Activated naive CD8-positive, alpha-beta T cell treated with anti-CD3 and anti-CD28 coated beads for 36 hours (primary cell): ENCODE data around the gene SIGLEC7. TPM values are rescaled to one million over a fixed set of nuclear protein-coding genes. Genes with fewer than 3 reads are reported as not detected.
A peak's percentile ranks its signal among the peaks of the same experiment; 100 is the strongest.
"Not testable (repeated sequence)": the region's sequence is repeated elsewhere in the genome, so short reads cannot be mapped to it uniquely, and the experiment has no call there.

Experiments used
- DNase-seq: peaks from one replicate; pipeline ENCODE4 v3.0.0; 2021
- H3K27ac Mint-ChIP-seq: one replicate; pipeline ENCODE4 v1.8.0; 2022; ENCODE audit warnings: mild to moderate bottlenecking, moderate library complexity, mixed read lengths
- H3K27me3 Mint-ChIP-seq: one replicate; pipeline ENCODE4 v1.8.0; 2022; ENCODE audit warnings: mild to moderate bottlenecking, mixed read lengths
- H3K36me3 Mint-ChIP-seq: one replicate; pipeline ENCODE4 v1.8.0; 2021; ENCODE audit warnings: mild to moderate bottlenecking, mixed read lengths
- H3K4me1 Mint-ChIP-seq: one replicate; pipeline ENCODE4 v1.8.0; 2021; ENCODE audit warnings: mixed read lengths
- H3K4me3 Mint-ChIP-seq: one replicate; pipeline ENCODE4 v1.8.0; 2022; ENCODE audit warnings: mild to moderate bottlenecking, moderate library complexity, mixed read lengths
- H3K9me3 Mint-ChIP-seq: one replicate; pipeline ENCODE4 v1.8.0; 2022; ENCODE audit warnings: mixed read lengths
- total RNA-seq, 2 experiments: library from RNA; stranded (reverse); gene quantifications; one replicate each; pipeline ENCODE4 v1.2.3, GENCODE V29; 2021

Gene SIGLEC7
- total RNA-seq, 2 experiments from 2014 or later: not detected

DNA sequence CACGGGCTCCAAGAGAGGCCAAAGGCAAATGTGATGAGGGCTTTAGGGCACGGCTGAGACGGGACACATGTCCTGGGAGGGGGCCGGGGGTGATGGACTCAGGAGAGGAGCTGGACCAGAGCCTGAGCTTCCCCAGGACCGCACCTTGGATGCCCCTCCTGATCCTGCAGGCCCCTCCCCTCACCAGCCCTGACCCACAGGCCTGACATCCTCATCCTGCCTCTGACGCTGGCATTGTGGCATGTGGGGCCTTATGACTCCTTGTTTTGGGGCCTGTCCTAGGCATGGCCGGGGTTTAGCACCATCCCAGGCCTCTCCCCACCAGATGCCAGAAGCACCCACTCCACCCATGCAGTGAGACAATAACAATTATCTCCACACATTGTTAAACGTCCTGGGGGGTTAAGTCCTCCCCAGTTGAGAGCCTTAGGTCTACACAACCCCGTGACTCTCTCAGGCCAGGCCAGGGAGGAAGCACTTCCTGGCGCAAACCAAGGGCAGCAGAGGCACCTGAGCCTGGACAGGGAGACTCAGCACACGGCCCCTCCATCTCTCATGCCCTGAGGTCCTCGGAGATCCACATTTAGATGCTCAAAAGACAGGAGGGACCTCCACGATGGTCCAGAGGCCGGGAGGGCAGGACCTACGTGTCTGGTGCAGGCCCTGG is 841 bp downstream of the SIGLEC7 start:
- not testable (repeated sequence) for H3K36me3 Mint-ChIP-seq, H3K27me3 Mint-ChIP-seq, H3K4me3 Mint-ChIP-seq, H3K9me3 Mint-ChIP-seq, DNase-seq, H3K4me1 Mint-ChIP-seq, H3K27ac Mint-ChIP-seq

DNA sequence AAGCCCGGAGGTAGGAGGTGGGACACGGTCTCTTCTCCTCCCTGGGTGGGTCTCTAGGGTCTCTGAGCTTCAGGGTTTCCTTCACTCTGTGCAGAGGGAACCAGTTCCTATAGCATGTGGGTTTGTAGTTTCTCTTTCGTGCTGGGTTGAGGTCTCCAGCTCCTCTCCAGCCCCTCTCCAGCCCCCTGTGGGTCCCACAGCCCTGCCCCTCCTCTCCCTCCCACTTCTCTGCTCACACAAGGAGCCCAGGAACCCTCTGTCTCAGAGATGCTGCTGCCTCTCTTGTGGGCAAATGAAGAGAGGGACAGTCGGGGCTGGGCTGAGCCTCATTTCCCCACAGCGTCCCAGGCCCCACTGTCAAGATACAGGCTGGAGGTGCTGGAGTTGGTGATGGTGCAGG is 1.4 kb downstream of the SIGLEC7 start:
- Mint-ChIP-seq H3K4me3 (no peak overlapping the region), H3K27ac (no peak overlapping the region), H3K9me3 (no peaks in the 10 kb centered on the region), H3K4me1 (peaks cover 2% of the 10 kb centered on the region), H3K36me3 (no peaks in the 10 kb centered on the region), H3K27me3 (no peaks in the 10 kb centered on the region)
- no peak for DNase-seq

DNA sequence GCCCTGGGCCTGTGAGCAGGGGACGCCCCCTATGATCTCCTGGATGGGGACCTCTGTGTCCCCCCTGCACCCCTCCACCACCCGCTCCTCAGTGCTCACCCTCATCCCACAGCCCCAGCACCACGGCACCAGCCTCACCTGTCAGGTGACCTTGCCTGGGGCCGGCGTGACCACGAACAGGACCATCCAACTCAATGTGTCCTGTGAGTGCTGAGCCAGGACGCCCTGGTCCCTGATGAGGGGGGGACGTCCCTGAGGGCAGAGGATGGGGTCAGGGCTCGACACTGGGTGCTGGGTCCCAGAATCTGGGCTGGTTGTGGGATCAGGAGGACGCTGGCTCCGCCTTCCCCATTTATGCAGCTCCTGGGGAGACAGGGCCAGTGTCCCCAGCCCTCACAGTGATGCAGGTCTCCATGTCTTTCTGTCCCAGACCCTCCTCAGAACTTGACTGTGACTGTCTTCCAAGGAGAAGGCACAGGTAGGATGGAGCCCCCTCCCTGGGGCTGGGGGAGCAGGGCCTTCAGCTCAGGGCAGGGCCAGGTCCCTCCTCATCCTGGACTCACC is 2.5 kb downstream of the SIGLEC7 start:
- no peak overlapping the region for H3K27ac Mint-ChIP-seq
- DNase-seq: no peak
- H3K36me3 Mint-ChIP-seq: no peaks in the 10 kb centered on the region
- no peaks in the 10 kb centered on the region for H3K27me3 Mint-ChIP-seq
- H3K4me1 Mint-ChIP-seq: peaks cover 2% of the 10 kb centered on the region
- no peaks in the 10 kb centered on the region for H3K9me3 Mint-ChIP-seq
- H3K4me3 Mint-ChIP-seq: no peak overlapping the region

DNA sequence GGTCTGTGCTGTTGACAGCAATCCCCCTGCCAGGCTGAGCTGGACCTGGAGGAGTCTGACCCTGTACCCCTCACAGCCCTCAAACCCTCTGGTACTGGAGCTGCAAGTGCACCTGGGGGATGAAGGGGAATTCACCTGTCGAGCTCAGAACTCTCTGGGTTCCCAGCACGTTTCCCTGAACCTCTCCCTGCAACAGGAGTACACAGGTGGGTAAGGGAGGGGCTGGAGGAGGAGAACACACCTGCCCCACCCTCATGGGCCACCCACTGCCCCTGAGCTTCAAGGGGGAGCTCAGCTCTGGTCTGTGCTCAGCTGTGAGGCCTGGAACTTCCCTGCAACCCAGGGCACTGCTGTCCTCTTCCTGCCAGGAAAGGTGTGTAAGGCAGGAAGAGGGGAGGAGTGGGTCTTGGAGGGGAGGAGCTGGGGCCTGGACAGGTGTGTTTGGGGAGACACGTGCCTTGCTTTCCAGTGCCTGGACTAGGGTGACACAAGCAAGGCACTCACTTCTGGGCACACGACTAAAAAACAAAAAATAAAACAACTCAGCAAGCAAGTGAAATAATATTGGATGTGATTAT is 3.9 kb downstream of the SIGLEC7 start:
- H3K36me3 Mint-ChIP-seq: no peaks in the 10 kb centered on the region
- no peaks in the 10 kb centered on the region for H3K27me3 Mint-ChIP-seq
- peaks cover 2% of the 10 kb centered on the region for H3K4me1 Mint-ChIP-seq
- no peak overlapping the region for H3K27ac Mint-ChIP-seq
- no peak overlapping the region for H3K4me3 Mint-ChIP-seq
- DNase-seq: no peak
- no peaks in the 10 kb centered on the region for H3K9me3 Mint-ChIP-seq

DNA sequence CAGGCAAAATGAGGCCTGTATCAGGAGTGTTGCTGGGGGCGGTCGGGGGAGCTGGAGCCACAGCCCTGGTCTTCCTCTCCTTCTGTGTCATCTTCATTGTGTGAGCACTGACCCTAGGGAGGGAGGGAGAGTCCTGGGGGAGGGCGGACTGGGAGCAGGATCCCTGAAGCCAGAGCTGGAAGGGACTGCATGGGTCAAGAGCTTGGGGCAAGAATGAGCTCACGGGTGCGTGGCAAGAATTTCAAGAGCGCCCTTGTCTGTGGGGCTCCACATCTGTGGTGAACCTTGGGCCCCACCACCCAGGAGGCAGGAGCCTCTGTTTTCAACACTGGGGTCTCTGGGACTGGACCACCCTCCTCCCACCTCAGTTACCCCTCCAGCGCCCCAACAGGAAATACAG is 4.7 kb downstream of the SIGLEC7 start:
- Mint-ChIP-seq H3K36me3 (no peaks in the 10 kb centered on the region), H3K4me1 (no peaks in the 10 kb centered on the region), H3K27me3 (no peaks in the 10 kb centered on the region), H3K4me3 (no peak overlapping the region), H3K9me3 (no peaks in the 10 kb centered on the region), H3K27ac (no peak overlapping the region)
- DNase-seq: no peak

DNA sequence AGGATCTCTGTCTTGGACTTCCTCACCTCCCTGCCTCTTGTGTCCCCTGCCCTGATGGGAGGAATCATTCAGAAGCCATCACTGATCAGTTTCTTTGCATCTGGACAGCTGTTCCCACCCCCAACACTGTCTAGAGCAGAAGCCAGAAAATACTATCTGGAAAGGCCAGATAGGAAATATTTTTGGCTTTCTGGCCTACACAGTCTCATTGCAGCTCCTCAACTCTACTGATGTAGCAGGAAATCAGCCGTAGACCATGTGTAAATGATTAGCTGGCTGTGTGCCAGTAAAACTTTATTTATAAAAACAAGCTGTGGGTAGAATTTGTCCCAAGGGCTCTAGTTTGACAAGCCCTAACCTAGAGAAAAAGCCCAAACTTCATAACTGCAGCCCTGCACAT is 5.6 kb downstream of the SIGLEC7 start:
- H3K27me3 Mint-ChIP-seq: no peaks in the 10 kb centered on the region
- DNase-seq: no peak
- H3K4me3 Mint-ChIP-seq: no peak overlapping the region
- H3K9me3 Mint-ChIP-seq: no peaks in the 10 kb centered on the region
- no peak overlapping the region for H3K27ac Mint-ChIP-seq
- H3K4me1 Mint-ChIP-seq: no peaks in the 10 kb centered on the region
- no peaks in the 10 kb centered on the region for H3K36me3 Mint-ChIP-seq

DNA sequence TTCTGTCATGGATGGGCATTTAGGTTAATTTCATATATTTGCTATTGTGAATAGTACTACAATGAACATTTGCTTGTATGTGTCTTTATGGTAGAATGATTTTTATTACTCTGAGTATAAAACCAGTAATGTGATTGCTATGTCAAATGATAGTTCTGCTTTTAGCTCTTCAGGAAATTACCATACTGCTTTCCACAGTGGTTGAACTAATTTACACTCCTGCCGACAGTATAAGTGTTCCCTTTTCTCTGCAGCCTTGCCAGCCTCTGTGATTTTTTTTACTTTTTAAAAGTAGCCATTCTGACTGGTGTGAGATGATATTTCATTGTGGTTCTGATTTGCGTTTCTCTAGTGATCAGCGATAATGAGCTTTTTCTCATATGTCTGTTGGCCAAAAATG is 6.5 kb downstream of the SIGLEC7 start:
- no peak for DNase-seq
- H3K27ac Mint-ChIP-seq: no peak overlapping the region
- H3K4me3 Mint-ChIP-seq: no peak overlapping the region
- no peaks in the 10 kb centered on the region for H3K27me3 Mint-ChIP-seq
- no peaks in the 10 kb centered on the region for H3K4me1 Mint-ChIP-seq
- H3K36me3 Mint-ChIP-seq: no peaks in the 10 kb centered on the region
- H3K9me3 Mint-ChIP-seq: no peaks in the 10 kb centered on the region

DNA sequence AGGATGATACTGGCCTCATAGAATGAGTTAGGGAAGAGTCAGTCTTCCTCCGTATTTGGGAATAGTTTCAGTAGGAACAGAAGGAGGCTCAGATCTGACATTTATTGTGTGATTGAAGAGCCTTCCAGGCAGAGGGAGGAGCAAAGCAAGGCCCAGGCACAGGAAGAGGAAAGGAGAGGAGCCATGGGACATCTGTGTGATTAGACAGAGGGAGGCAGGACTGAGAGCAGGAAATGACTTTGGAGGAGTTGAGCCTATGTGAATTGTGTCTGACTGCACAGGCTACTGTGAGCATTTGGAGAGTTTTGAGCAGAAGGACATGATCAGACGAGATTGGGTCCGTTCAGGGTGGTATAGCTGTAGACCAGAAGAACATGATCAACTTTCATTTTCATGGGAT is 8.5 kb downstream of the SIGLEC7 start:
- no peak for DNase-seq
- Mint-ChIP-seq H3K27ac (no peak overlapping the region), H3K4me1 (no peaks in the 10 kb centered on the region), H3K36me3 (no peaks in the 10 kb centered on the region), H3K4me3 (no peak overlapping the region), H3K27me3 (no peaks in the 10 kb centered on the region), H3K9me3 (no peaks in the 10 kb centered on the region)

DNA sequence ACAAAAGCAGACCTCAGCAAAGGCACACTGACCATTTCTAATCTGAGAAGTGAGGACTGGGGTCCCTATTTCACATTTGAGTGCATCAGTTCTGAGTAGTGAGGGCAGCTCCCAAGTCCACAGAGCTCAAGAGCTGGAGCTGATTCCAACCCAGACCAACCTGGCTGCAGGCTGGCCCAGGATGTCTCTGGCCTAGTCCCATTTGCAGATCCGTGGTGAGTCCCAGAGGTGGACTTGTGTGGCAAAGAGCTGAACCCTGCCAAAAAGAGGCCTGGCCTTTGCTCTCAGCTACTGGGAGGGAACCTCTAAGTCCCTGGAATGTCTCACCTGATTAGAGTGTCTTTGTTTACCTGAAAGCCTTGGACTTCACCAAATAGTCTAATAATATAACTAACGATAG is 14.6 kb downstream of the SIGLEC7 start:
- H3K27ac Mint-ChIP-seq: no peak overlapping the region
- H3K4me1 Mint-ChIP-seq: peaks cover 3% of the 10 kb centered on the region
- no peaks in the 10 kb centered on the region for H3K9me3 Mint-ChIP-seq
- H3K27me3 Mint-ChIP-seq: no peaks in the 10 kb centered on the region
- H3K36me3 Mint-ChIP-seq: no peaks in the 10 kb centered on the region
- no peak overlapping the region for H3K4me3 Mint-ChIP-seq
- DNase-seq: no peak

DNA sequence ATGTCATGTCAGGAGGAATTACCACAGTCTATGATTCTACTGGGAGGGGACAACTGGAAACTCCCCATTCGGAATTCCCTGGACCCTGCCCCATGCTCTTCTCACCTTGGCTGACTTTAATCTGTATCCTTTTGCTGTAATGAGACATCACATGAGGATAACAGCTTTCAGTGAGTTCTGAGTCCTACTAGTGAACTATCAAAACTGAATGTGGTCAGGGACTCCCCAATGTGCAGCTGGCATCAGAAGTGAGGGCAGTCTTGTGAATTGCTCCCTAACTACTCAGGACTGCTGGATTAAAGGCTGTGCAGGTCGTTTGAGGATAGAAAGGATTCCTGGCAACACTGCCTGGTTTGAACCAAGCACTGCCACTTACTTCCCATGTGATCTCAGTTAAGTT is 15.2 kb downstream of the SIGLEC7 start:
- Mint-ChIP-seq H3K4me1 (peaks cover 3% of the 10 kb centered on the region), H3K36me3 (no peaks in the 10 kb centered on the region), H3K27me3 (no peaks in the 10 kb centered on the region), H3K27ac (no peak overlapping the region), H3K4me3 (no peak overlapping the region), H3K9me3 (no peaks in the 10 kb centered on the region)
- no peak for DNase-seq

DNA sequence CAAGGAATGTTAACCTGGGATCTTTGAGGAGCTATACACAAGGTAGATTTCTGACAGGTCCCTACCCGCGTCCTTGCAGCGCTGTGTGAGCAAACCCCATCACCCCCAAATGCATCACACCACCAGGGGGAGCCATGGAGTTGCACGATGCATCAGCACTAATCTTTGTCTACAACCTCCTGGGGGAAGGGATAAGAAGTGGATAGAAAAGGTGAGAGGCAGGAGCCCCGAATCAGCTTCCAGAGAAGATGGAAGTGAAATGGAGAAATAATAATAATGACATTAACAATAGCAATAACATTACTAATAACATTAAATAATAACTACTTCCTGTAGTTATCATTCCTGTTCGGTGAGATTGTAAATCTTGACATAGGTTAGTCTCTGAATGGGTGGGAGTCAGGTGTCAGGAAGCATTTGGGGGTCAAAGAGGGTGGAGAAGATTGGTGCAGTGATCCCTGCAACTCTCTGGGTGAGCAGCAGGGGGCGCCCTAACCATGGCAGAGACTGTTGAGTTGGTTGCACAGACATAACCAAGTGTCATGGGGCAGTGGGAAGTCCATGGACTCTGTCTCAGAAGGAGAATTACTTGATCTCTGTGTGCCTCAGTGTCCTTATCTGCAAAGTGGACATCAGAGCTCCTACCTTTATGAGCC is 16.5 kb downstream of the SIGLEC7 start:
- Mint-ChIP-seq H3K36me3 (no peaks in the 10 kb centered on the region), H3K27ac (no peak overlapping the region), H3K4me3 (no peak overlapping the region), H3K27me3 (no peaks in the 10 kb centered on the region), H3K9me3 (no peaks in the 10 kb centered on the region), H3K4me1 (peaks cover 3% of the 10 kb centered on the region)
- DNase-seq: peak; percentile 61

DNA sequence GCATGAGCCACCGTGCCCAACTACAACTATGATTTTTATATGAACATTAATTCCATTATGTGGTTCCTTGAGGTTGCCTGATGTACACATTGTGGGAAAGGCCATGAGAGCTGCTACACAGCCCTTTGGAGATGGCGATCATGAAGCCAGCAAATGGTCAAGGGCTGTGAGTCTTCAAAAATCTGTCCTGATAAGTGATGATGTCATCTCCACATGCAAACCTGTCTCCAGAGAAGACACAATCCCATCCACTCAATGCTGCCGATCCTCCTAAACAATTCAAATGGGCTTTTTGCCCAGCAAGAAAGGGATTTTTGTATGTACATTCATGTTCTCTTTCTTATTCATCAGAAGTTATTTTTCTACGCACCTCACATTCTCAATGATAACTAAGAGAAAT is 17.6 kb downstream of the SIGLEC7 start:
- Mint-ChIP-seq H3K4me1 (peaks cover 3% of the 10 kb centered on the region), H3K27ac (no peak overlapping the region), H3K4me3 (no peak overlapping the region), H3K27me3 (no peaks in the 10 kb centered on the region), H3K9me3 (no peaks in the 10 kb centered on the region), H3K36me3 (no peaks in the 10 kb centered on the region)
- DNase-seq: no peak

DNA sequence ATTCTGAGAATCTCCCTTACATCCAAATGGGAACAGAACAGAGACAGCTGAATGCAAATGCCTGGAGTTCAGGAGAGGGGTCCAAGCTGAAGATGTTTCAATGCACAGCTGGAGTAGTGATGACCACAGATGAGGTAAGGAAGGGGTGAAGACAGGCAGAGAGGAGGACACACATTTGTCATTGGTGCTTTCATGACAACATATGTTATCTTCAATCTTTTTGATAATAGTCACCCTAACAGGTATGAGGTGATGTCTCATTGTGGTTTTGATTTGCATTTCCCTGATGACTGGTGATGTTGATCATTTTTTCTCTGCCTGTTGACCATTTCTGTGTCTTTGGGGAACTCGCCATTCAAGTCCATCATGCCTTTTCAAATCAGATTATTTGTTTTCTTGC is 19.2 kb downstream of the SIGLEC7 start:
- H3K4me1 Mint-ChIP-seq: peaks cover 3% of the 10 kb centered on the region
- H3K9me3 Mint-ChIP-seq: no peaks in the 10 kb centered on the region
- no peak overlapping the region for H3K27ac Mint-ChIP-seq
- DNase-seq: no peak
- no peak overlapping the region for H3K4me3 Mint-ChIP-seq
- H3K36me3 Mint-ChIP-seq: no peaks in the 10 kb centered on the region
- no peaks in the 10 kb centered on the region for H3K27me3 Mint-ChIP-seq

DNA sequence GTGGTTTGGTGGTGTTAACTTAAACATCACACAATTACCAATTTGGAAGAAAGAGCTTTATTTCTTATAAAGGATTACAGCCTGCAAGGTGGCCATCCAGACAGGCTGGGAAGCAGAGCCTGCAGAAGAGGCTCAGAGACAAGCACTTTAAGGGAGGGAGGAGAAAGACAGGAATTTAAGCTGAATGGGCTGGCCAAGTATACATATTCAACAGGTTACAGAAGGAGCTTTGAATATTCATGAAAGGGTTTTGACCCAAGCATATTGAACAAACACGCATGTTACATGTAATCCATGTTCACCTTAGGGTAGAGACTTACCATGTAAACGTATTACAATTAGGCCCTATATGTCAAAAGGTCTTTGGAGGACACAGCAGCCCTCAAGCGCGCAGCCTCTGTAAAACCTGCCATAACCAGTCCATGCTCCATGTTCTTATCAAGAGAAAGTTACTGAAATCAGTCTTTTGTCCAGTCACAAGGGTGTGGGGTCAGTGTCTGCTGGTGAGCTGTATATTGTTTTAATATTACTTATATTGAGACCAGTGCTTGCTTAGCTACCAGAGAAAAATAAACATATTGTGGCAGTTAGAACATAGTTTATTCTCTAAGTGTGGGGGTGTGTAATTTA is 19.9 kb downstream of the SIGLEC7 start:
- Mint-ChIP-seq H3K36me3 (no peaks in the 10 kb centered on the region), H3K27ac (no peak overlapping the region), H3K4me1 (peaks cover 6% of the 10 kb centered on the region), H3K4me3 (no peak overlapping the region), H3K27me3 (no peaks in the 10 kb centered on the region), H3K9me3 (no peaks in the 10 kb centered on the region)
- no peak for DNase-seq

DNA sequence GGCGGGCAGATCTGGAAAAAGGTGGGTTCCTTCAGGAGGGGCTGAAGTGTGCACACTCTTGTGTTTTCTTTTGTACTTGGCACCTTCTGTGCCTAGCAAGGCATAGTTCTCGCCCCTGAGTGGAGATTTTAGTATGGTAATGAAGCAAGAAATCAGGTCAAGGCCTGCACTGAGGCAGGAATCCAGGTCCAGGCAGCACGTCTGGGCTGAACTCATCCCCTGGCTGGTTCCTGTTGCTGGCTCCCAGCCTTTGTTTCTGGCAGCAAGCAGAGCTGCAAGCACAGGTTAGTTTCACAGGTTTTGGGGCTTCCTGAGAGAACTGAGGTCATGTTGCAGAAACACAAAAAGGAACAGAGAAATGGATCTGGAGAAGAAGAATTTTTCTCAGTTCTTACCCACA is 21.2 kb downstream of the SIGLEC7 start:
- Mint-ChIP-seq H3K4me1 (peaks cover 16% of the 10 kb centered on the region), H3K9me3 (no peaks in the 10 kb centered on the region), H3K4me3 (no peak overlapping the region), H3K27me3 (no peaks in the 10 kb centered on the region), H3K27ac (no peak overlapping the region), H3K36me3 (no peaks in the 10 kb centered on the region)
- no peak for DNase-seq
